Neural progenitor cell (in vitro differentiated cells): ENCODE measurements around the gene CGAS. TPM values are rescaled to one million over a fixed set of nuclear protein-coding genes. Genes with fewer than 3 reads are reported as not detected.
"Not testable (repeated sequence)": the region's sequence is repeated elsewhere in the genome, so short reads cannot be mapped to it uniquely, and the experiment has no call there.

ENCODE experiments used
- DNase-seq: peaks from one replicate; pipeline ENCODE4 v3.0.0-alpha.2; 2016; ENCODE audit warnings: low spot score
- H2AFZ ChIP-seq: fragments of 200-600 bp; sonication (generic); replicated peaks from 2 replicates; pipeline ENCODE4 v1.6.1; 2016; ENCODE audit warnings: antibody characterized with exemption
- H3F3A ChIP-seq: fragments of 200-600 bp; sonication (generic); 2 replicates; pipeline ENCODE4 v1.6.1; 2016; ENCODE audit warnings: antibody characterized with exemption, low read depth
- H3K27ac ChIP-seq: fragments of 200-600 bp; sonication (generic); 2 replicates; pipeline ENCODE4 v1.5.1; 2016; ENCODE audit warnings: mild to moderate bottlenecking
- H3K27me3 ChIP-seq: fragments of 200-600 bp; sonication (generic); 2 replicates; pipeline ENCODE4 v1.6.1; 2016; ENCODE audit warnings: mild to moderate bottlenecking, moderate library complexity
- H3K36me3 ChIP-seq: fragments of 200-600 bp; sonication (generic); 2 replicates; pipeline ENCODE4 v1.5.1; 2016
- H3K4me1 ChIP-seq: fragments of 200-600 bp; sonication (generic); 2 replicates; pipeline ENCODE4 v1.6.1; 2016; ENCODE audit warnings: mixed run types
- H3K4me2 ChIP-seq: fragments of 200-600 bp; sonication (generic); 2 replicates; pipeline ENCODE4 v1.6.1; 2016
- H3K4me3 ChIP-seq: fragments of 200-600 bp; sonication (generic); 2 replicates; pipeline ENCODE4 v1.5.1; 2016
- H3K79me2 ChIP-seq: fragments of 200-600 bp; sonication (generic); 2 replicates; pipeline ENCODE4 v1.6.1; 2016; ENCODE audit warnings: low read depth
- H3K9ac ChIP-seq: fragments of 200-600 bp; sonication (generic); 2 replicates; pipeline ENCODE4 v1.6.1; 2016
- H3K9me3 ChIP-seq: fragments of 200-600 bp; sonication (generic); 2 replicates; pipeline ENCODE4 v1.5.1; 2016; ENCODE audit warnings: low read depth
- H4K20me1 ChIP-seq: fragments of 200-600 bp; sonication (generic); 2 replicates; pipeline ENCODE4 v1.6.1; 2016; ENCODE audit warnings: low read depth
- H3K27ac Mint-ChIP-seq: 3 replicates; pipeline ENCODE4 v1.8.0; 2021; ENCODE audit warnings: mixed read lengths
- H3K27me3 Mint-ChIP-seq: 2 replicates; pipeline ENCODE4 v1.8.0; 2022; ENCODE audit warnings: low read depth, mild to moderate bottlenecking, inconsistent platforms, moderate library complexity, mixed read lengths; ENCODE audit not compliant: insufficient read depth
- H3K36me3 Mint-ChIP-seq: 3 replicates; pipeline ENCODE4 v1.8.0; 2021; ENCODE audit warnings: mixed read lengths
- H3K4me1 Mint-ChIP-seq: 3 replicates; pipeline ENCODE4 v1.8.0; 2021; ENCODE audit warnings: mixed read lengths
- H3K4me3 Mint-ChIP-seq: 3 replicates; pipeline ENCODE4 v1.8.0; 2021; ENCODE audit warnings: mild to moderate bottlenecking, moderate library complexity, mixed read lengths
- H3K9me3 Mint-ChIP-seq: 3 replicates; pipeline ENCODE4 v1.8.0; 2020; ENCODE audit warnings: mixed read lengths
- EZH2 ChIP-seq: fragments of 200-600 bp; sonication (generic); IDR thresholded peaks from 2 replicates; pipeline ENCODE4 v1.6.1; 2017; ENCODE audit warnings: antibody characterized with exemption, mild to moderate bottlenecking, moderate library complexity
- EZH2phosphoT487 ChIP-seq: fragments of 200-600 bp; sonication (generic); IDR thresholded peaks from 2 replicates; pipeline ENCODE4 v1.6.1; 2017; ENCODE audit warnings: antibody characterized with exemption
- small RNA-seq: library from RNA; depleted of rRNA; stranded (forward); fragments of <200 nt; gene quantifications from one replicate; pipeline ENCODE3, GENCODE V24; 2015
- total RNA-seq: library from RNA; depleted of rRNA; stranded (reverse); fragments of >200 nt; gene quantifications from 2 replicates; pipeline ENCODE4 v1.2.3, GENCODE V29; 2015; ENCODE audit warnings: low replicate concordance
- TF ChIP-seq, protein P1 (sequence below): fragments of 200-600 bp; sonication (generic); IDR thresholded peaks from 2 replicates; pipeline ENCODE4 v1.5.1; 2017; ENCODE audit warnings: antibody characterized with exemption, mild to moderate bottlenecking

Gene CGAS
- total RNA-seq, 1 donor from 2014 or later, result 0.90 TPM

DNA sequence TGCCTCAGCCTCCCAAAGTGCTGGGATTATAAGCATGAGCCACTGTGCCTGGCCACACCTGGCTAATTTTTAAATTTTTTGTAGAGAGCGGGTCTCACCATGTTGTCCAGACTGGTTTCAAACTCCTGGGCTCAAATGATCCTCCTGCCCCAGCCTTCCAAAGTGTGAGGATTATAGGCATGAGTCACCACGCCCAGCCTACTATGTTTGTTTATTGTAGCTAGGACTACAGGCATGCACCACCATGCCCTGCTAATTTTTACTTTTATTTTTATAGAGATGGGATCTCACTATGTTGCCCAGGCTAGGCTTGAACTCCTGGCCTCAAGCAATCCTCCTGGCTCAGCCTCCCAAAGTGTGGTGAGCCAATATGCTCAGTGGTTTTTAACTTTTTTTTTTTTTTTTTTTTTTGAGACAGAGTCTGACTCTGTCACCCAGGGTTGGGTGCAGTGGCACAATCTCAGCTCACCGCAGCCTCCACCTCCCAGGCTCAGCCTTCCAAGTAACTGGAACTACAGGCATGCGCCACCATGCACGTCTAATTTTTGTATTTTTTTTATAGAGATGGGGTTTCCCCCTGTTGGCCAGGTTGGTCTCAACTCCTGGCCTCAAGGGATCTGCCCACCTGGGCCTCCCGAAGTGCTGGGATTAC, 69.5 kb downstream of the CGAS start:
- Histone ChIP-seq H3K4me2 (no peak overlapping the region), H2AFZ (no peak overlapping the region), H3K79me2 (no peaks in the 10 kb centered on the region), H3K36me3 (no peaks in the 10 kb centered on the region), H3K9me3 (no peaks in the 10 kb centered on the region), H3K27ac (no peak overlapping the region), H4K20me1 (no peaks in the 10 kb centered on the region), H3F3A (no peaks in the 10 kb centered on the region), H3K9ac (no peak overlapping the region), H3K4me1 (no peaks in the 10 kb centered on the region), H3K4me3 (no peak overlapping the region), H3K27me3 (no peaks in the 10 kb centered on the region)
- H3K4me1 Mint-ChIP-seq, result no peaks in the 10 kb centered on the region
- no peaks in the 10 kb centered on the region for H3K9me3 Mint-ChIP-seq
- no peak for TF ChIP-seq EZH2phosphoT487
- TF ChIP-seq EZH2, result no peak
- TF ChIP-seq, protein P1, sequence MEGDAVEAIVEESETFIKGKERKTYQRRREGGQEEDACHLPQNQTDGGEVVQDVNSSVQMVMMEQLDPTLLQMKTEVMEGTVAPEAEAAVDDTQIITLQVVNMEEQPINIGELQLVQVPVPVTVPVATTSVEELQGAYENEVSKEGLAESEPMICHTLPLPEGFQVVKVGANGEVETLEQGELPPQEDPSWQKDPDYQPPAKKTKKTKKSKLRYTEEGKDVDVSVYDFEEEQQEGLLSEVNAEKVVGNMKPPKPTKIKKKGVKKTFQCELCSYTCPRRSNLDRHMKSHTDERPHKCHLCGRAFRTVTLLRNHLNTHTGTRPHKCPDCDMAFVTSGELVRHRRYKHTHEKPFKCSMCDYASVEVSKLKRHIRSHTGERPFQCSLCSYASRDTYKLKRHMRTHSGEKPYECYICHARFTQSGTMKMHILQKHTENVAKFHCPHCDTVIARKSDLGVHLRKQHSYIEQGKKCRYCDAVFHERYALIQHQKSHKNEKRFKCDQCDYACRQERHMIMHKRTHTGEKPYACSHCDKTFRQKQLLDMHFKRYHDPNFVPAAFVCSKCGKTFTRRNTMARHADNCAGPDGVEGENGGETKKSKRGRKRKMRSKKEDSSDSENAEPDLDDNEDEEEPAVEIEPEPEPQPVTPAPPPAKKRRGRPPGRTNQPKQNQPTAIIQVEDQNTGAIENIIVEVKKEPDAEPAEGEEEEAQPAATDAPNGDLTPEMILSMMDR, result no peak
- H3K27me3 Mint-ChIP-seq, result no peaks in the 10 kb centered on the region
- no peak overlapping the region for H3K27ac Mint-ChIP-seq
- no peak for DNase-seq
- H3K4me3 Mint-ChIP-seq, result no peak overlapping the region
- no peaks in the 10 kb centered on the region for H3K36me3 Mint-ChIP-seq

DNA sequence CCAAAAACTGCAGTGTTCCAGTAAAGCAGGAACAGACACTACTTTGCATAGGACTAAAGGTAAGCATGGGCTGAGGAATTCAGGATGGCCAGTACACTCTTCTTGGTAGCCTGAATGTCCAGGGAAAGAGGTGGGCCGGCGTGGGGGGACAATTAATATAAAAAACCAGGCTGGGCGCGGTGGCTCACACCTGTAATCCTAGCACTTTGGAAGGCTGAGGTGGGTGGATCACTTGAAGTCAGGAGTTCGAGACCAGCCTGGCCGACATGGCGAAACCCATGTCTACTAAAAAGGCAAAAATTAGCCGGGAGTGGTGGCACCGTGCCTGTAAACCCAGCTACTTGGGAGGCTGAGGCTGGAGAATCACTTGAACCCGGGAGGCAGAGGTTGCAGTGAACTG, 70.6 kb downstream of the CGAS start:
- H2AFZ ChIP-seq, H3K4me2 ChIP-seq, H3K27me3 ChIP-seq, H3K9me3 Mint-ChIP-seq, H3K4me3 Mint-ChIP-seq, H3K9me3 ChIP-seq, H3K27ac ChIP-seq, H3K36me3 Mint-ChIP-seq, H3F3A ChIP-seq, H4K20me1 ChIP-seq, H3K4me3 ChIP-seq, H3K4me1 ChIP-seq, H3K27ac Mint-ChIP-seq, H3K36me3 ChIP-seq, DNase-seq, H3K4me1 Mint-ChIP-seq, H3K79me2 ChIP-seq, H3K9ac ChIP-seq, H3K27me3 Mint-ChIP-seq: not testable (repeated sequence)

DNA sequence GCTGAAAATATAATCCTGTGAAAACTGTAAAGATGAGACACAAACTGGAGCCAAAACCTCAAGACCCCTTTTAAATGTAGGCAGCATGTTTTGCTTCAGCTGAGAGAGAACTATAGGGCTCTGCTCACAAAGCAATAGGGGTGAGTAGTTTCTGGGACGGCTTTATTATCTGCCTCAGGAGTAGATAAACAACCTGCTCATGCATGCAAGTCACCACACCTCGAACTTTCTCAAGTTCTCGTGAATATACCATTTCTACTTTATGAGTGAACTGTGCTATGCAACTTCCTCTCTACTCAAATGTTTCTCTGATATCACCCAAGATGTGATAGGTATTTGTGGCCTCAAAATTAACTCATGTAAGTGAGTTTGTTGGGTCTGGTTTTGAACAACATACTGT, 74.9 kb downstream of the CGAS start:
- Histone ChIP-seq H2AFZ (no peak overlapping the region), H3K9ac (no peak overlapping the region), H3K36me3 (no peaks in the 10 kb centered on the region), H3K4me3 (no peak overlapping the region), H3K27ac (no peak overlapping the region), H3F3A (no peaks in the 10 kb centered on the region), H3K4me2 (no peak overlapping the region), H4K20me1 (no peaks in the 10 kb centered on the region), H3K9me3 (no peaks in the 10 kb centered on the region), H3K27me3 (no peaks in the 10 kb centered on the region), H3K79me2 (no peaks in the 10 kb centered on the region), H3K4me1 (no peaks in the 10 kb centered on the region)
- H3K36me3 Mint-ChIP-seq, result no peaks in the 10 kb centered on the region
- H3K4me3 Mint-ChIP-seq, result no peak overlapping the region
- no peak overlapping the region for H3K27ac Mint-ChIP-seq
- DNase-seq, result no peak
- no peaks in the 10 kb centered on the region for H3K4me1 Mint-ChIP-seq
- no peaks in the 10 kb centered on the region for H3K9me3 Mint-ChIP-seq
- no peaks in the 10 kb centered on the region for H3K27me3 Mint-ChIP-seq
- TF ChIP-seq, protein P1, result no peak
- TF ChIP-seq EZH2, result no peak
- TF ChIP-seq EZH2phosphoT487, result no peak

DNA sequence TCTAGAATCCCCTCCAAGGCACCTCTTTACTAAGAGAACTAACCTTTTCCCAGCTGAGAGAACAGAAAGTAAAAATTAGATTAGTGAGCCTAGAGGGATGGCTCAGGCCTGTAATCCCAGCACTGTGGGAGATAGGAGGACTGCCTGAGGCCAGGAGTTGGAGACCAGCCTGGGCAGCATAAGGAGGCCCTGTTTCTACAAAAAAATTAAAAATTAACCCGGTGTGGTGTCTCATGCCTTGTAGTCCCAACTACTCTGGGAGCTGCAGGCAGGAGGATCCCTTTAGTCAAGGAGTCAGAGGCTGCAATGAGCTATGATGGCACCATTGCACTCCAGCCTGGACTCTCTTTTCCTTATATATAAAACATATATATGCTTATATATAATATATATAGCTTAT, 76.9 kb downstream of the CGAS start:
- Histone ChIP-seq H3K9me3 (no peaks in the 10 kb centered on the region), H2AFZ (no peak overlapping the region), H3K9ac (no peak overlapping the region), H3K27ac (no peak overlapping the region), H3K27me3 (no peaks in the 10 kb centered on the region), H3F3A (no peaks in the 10 kb centered on the region), H3K4me3 (no peak overlapping the region), H3K79me2 (no peaks in the 10 kb centered on the region), H4K20me1 (no peaks in the 10 kb centered on the region), H3K4me2 (no peak overlapping the region), H3K4me1 (no peaks in the 10 kb centered on the region), H3K36me3 (no peaks in the 10 kb centered on the region)
- Mint-ChIP-seq H3K27me3 (no peaks in the 10 kb centered on the region), H3K9me3 (peaks cover 2% of the 10 kb centered on the region), H3K36me3 (no peaks in the 10 kb centered on the region), H3K4me3 (no peak overlapping the region), H3K27ac (no peak overlapping the region), H3K4me1 (no peaks in the 10 kb centered on the region)
- TF ChIP-seq, protein P1, result no peak
- no peak for TF ChIP-seq EZH2phosphoT487
- TF ChIP-seq EZH2, result no peak
- DNase-seq, result no peak

Small RNAs within 50 kb of the gene (small RNA-seq; reads per million reads assigned to genes)
- gene RN7SL827P (not detected), gene RNU6-975P (not detected)

Other genes starting within 250 kb of the CGAS start
- gene KHDC1L, start 226.8 kb downstream of the CGAS start, total RNA-seq, result 1.9 and 2.1 TPM in 2 replicates
- gene KHDC1, start 189.1 kb downstream of the CGAS start, total RNA-seq, result 7.0 and 13.2 TPM in 2 replicates
- gene DPPA5, start 98.0 kb downstream of the CGAS start, total RNA-seq, result not detected in 2 replicates
- not detected in 2 replicates for gene KHDC3L, start 89.6 kb downstream of the CGAS start, total RNA-seq
- gene OOEP, start 82.4 kb downstream of the CGAS start, total RNA-seq, result not detected in 2 replicates
- gene DDX43, start 57.5 kb downstream of the CGAS start, total RNA-seq, result not detected in 2 replicates
- 28.6 and 40.0 TPM in 2 replicates for gene MTO1, start 9.4 kb upstream of the CGAS start, total RNA-seq
- 15,510 and 19,891 TPM in 2 replicates for gene EEF1A1, start 68.7 kb upstream of the CGAS start, total RNA-seq
- 13.1 and 13.7 TPM in 2 replicates for gene SLC17A5, start 201.7 kb upstream of the CGAS start, total RNA-seq
- gene CD109, start 243.9 kb upstream of the CGAS start, total RNA-seq, result 1.2 and 1.3 TPM in 2 replicates